Testis (tissue), 2 donors: ENCODE measurements around the gene RAP1GAP2.

Source experiments
- POLR2A ChIP-seq: fragments of 450-650 bp; IDR thresholded peaks from one replicate; pipeline ENCODE4 v1.6.1; 2017; ENCODE audit warnings: antibody characterized with exemption, mild to moderate bottlenecking, moderate library complexity
- TF ChIP-seq, protein P1 (sequence below), 3 experiments: fragments of 450-650 bp in 2 of 3; fragments of 200-600 bp in 1 of 3; sonication (generic) in 1 of 3; IDR thresholded peaks; one replicate each; pipeline ENCODE4 v1.5.1; 2016 to 2019; ENCODE audit warnings: antibody characterized with exemption in 3 of 3, mild to moderate bottlenecking in 2 of 3, moderate library complexity in 1 of 3

DNA sequence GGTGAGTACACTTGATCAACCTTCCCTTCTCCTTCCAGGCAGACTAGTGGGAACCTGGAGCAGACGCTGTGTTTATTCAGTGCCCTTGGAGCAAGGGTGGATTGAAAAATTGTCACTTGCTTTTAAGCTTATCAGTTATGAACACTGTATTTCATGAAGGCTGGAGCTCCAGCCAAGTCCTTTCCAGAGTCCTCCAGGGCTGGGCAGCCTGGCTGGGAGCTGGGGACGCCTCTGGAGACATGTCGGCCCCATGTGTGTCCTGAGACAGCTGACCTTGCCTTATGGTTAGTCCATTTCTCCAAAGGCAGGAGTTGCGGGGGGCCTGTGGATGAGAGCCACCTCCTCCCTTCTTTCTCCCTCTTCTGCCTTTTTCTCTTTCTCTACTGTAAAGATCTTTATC is 67.0 kb downstream of the RAP1GAP2 start:
- TF ChIP-seq, protein P1, sequence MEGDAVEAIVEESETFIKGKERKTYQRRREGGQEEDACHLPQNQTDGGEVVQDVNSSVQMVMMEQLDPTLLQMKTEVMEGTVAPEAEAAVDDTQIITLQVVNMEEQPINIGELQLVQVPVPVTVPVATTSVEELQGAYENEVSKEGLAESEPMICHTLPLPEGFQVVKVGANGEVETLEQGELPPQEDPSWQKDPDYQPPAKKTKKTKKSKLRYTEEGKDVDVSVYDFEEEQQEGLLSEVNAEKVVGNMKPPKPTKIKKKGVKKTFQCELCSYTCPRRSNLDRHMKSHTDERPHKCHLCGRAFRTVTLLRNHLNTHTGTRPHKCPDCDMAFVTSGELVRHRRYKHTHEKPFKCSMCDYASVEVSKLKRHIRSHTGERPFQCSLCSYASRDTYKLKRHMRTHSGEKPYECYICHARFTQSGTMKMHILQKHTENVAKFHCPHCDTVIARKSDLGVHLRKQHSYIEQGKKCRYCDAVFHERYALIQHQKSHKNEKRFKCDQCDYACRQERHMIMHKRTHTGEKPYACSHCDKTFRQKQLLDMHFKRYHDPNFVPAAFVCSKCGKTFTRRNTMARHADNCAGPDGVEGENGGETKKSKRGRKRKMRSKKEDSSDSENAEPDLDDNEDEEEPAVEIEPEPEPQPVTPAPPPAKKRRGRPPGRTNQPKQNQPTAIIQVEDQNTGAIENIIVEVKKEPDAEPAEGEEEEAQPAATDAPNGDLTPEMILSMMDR (IDR thresholded peaks at IDR 0.05) = no peak
- no peak for TF ChIP-seq POLR2A
